CD4-positive, alpha-beta T cell treated with Interleukin-4 for 4 hours (primary cell): ENCODE measurements around the gene PHF20.
"Not testable (repeated sequence)": the region's sequence is repeated elsewhere in the genome, so short reads cannot be mapped to it uniquely, and the experiment has no call there.

ENCODE experiments used
- DNase-seq: peaks from one replicate; pipeline ENCODE4 v3.0.0-alpha.2; 2020

PHF20 gene

GRCh38 chr20:35771689-35772562, at the start of gene PHF20:
Gene PHF20 (plus strand): TSS chr20:35772015. CDS start chr20:35801523, 29,508 bp downstream.
- DNase-seq, result peak; percentile 98

GRCh38 chr20:35723275-35723639, 48.6 kb upstream of the PHF20 start:
- not testable (repeated sequence) for DNase-seq

- DNase-seq, result not testable (repeated sequence)
Measured at GRCh38 chr20:35723652-35724320, 48.0 kb upstream of the PHF20 start.

- DNase-seq, result no peak
Measured at GRCh38 chr20:35724321-35725230, 47.2 kb upstream of the PHF20 start.

GRCh38 chr20:35726842-35727711, 44.7 kb upstream of the PHF20 start:
- no peak for DNase-seq

GRCh38 chr20:35729283-35729807, 42.5 kb upstream of the PHF20 start:
- DNase-seq, result no peak

GRCh38 chr20:35729836-35730582, 41.8 kb upstream of the PHF20 start:
- DNase-seq, result no peak

GRCh38 chr20:35730583-35731468, 41.0 kb upstream of the PHF20 start:
- no peak for DNase-seq

GRCh38 chr20:35731469-35731788, 40.4 kb upstream of the PHF20 start:
- DNase-seq, result no peak

GRCh38 chr20:35731862-35732643, 39.8 kb upstream of the PHF20 start:
- no peak for DNase-seq

GRCh38 chr20:35732644-35732982, 39.2 kb upstream of the PHF20 start:
- DNase-seq, result no peak

GRCh38 chr20:35734374-35734773, 37.4 kb upstream of the PHF20 start:
- DNase-seq, result no peak

- no peak for DNase-seq
Measured at GRCh38 chr20:35734777-35735649, 36.8 kb upstream of the PHF20 start.

- no peak for DNase-seq
Measured at GRCh38 chr20:35735826-35736470, 35.9 kb upstream of the PHF20 start.

GRCh38 chr20:35737865-35738333, 33.9 kb upstream of the PHF20 start:
- no peak for DNase-seq

- DNase-seq, result no peak
Measured at GRCh38 chr20:35738410-35739179, 33.2 kb upstream of the PHF20 start.
